Posterior cingulate gyrus (tissue), 11 donors: ENCODE data around the gene KPNA4.
"Not testable (repeated sequence)": the region's sequence is repeated elsewhere in the genome, so short reads cannot be mapped to it uniquely, and the experiment has no call there.

Experiments
- DNase-seq, 10 donors: peaks; one replicate each; pipeline versions ENCODE4 v3.0.0 to v3.0.0-alpha.2; 2020 to 2021; ENCODE audit warnings: mixed read lengths in 3 of 10
- intact Hi-C: fragments of 100-400 bp; cut with DNase I; formaldehyde crosslinking; loops from one replicate; pipeline ENCODE4 v1.15.1; 2023

KPNA4 gene

GRCh38 chr3:160574636-160575035, 9.3 kb upstream of the KPNA4 start:
- no peak for DNase-seq
- intact Hi-C loops = no loop called here

- DNase-seq, intact Hi-C loops: not testable (repeated sequence)
Measured at GRCh38 chr3:160573955-160574525, 8.7 kb upstream of the KPNA4 start.

GRCh38 chr3:160569894-160570652, 4.7 kb upstream of the KPNA4 start:
- intact Hi-C loops = no loop called here
- no peak for DNase-seq

- intact Hi-C loops = no loop called here
- peak in 1 of 10 donors; percentile 81 for DNase-seq
Measured at GRCh38 chr3:160568989-160569388, 3.6 kb upstream of the KPNA4 start.

- intact Hi-C loops = no loop called here
- DNase-seq = no peak
Measured at GRCh38 chr3:160567774-160568173, 2.4 kb upstream of the KPNA4 start.

- no peak for DNase-seq
- intact Hi-C loops = no loop called here
Measured at GRCh38 chr3:160566499-160566898, 1.1 kb upstream of the KPNA4 start.

- intact Hi-C loops = loop anchor here (1.0 to 2.0 kb wide), 2 partner anchors 166 to 190 kb away; partner anchors contain the start of genes IFT80 and SMC4
- DNase-seq = peak in 6 of 10 donors; percentile 34 to 88 (median 52)
Measured at GRCh38 chr3:160564949-160565441, 376 bp downstream of the KPNA4 start.

GRCh38 chr3:160564258-160564911, 986 bp downstream of the KPNA4 start:
- DNase-seq = peak in 3 of 10 donors; percentile 13 to 87 (median 16)
- intact Hi-C loops = loop anchor here (2.0 kb wide), 1 partner anchor 166 kb away; the partner anchor contains the start of genes IFT80 and SMC4

GRCh38 chr3:160562952-160563351, 2.4 kb downstream of the KPNA4 start:
- intact Hi-C loops = no loop called here
- no peak for DNase-seq

- no peak for DNase-seq
- intact Hi-C loops = no loop called here
Measured at GRCh38 chr3:160557571-160557970, 7.8 kb downstream of the KPNA4 start.

- intact Hi-C loops = no loop called here
- DNase-seq = no peak
Measured at GRCh38 chr3:160556141-160556540, 9.2 kb downstream of the KPNA4 start.

GRCh38 chr3:160554980-160555379, 10.4 kb downstream of the KPNA4 start:
- intact Hi-C loops = no loop called here
- DNase-seq = no peak

GRCh38 chr3:160553827-160554226, 11.5 kb downstream of the KPNA4 start:
- intact Hi-C loops = no loop called here

GRCh38 chr3:160546727-160547126, 18.6 kb downstream of the KPNA4 start:
- intact Hi-C loops = no loop called here
- DNase-seq = no peak

More at GRCh38 chr3:160553827-160554226, 11.5 kb downstream of the KPNA4 start:
- no peak for DNase-seq

GRCh38 chr3:160545504-160545871, 19.9 kb downstream of the KPNA4 start:
- intact Hi-C loops = no loop called here
- DNase-seq = no peak

GRCh38 chr3:160544844-160545503, 20.4 kb downstream of the KPNA4 start:
- intact Hi-C loops = no loop called here
- no peak for DNase-seq

- no peak for DNase-seq
- intact Hi-C loops = no loop called here
Measured at GRCh38 chr3:160540551-160540950, 24.8 kb downstream of the KPNA4 start.

GRCh38 chr3:160538895-160539294, 26.5 kb downstream of the KPNA4 start:
- intact Hi-C loops = no loop called here
- no peak for DNase-seq

- no peak for DNase-seq
- intact Hi-C loops = no loop called here
Measured at GRCh38 chr3:160537729-160538128, 27.6 kb downstream of the KPNA4 start.

- intact Hi-C loops = no loop called here
- DNase-seq = no peak
Measured at GRCh38 chr3:160532371-160532770, 33.0 kb downstream of the KPNA4 start.

GRCh38 chr3:160531311-160531710, 34.1 kb downstream of the KPNA4 start:
- intact Hi-C loops = no loop called here
- no peak for DNase-seq
